Activated T-cell treated with anti-CD3 and anti-CD28 coated beads, Interleukin-2, amount 50 U/mL, for 72 hours (primary cell): Measurements from ENCODE around the gene ZBED1. TPM values are rescaled to one million over a fixed set of nuclear protein-coding genes. Genes with fewer than 3 reads are reported as not detected.
"Not testable (repeated sequence)": the region's sequence is repeated elsewhere in the genome, so short reads cannot be mapped to it uniquely, and the experiment has no call there.

ENCODE experiments used
- ATAC-seq, 2 donors: fragments of 150-1000 bp; cut with Tn5 transposase; replicated peaks in 1 of 2; 2 replicates each; pipeline ENCODE4 v1.10.0; 2021; ENCODE audit warnings: moderate library complexity in 2 of 2, mild to moderate bottlenecking in 1 of 2
- DNase-seq, 2 donors: peaks; one replicate each; pipeline ENCODE4 v3.0.0; 2021 to 2022; ENCODE audit warnings: mixed read lengths in 1 of 2
- H3K27ac Mint-ChIP-seq: one replicate; pipeline ENCODE4 v1.8.0; 2022; ENCODE audit warnings: mild to moderate bottlenecking, moderate library complexity, mixed read lengths
- H3K27me3 Mint-ChIP-seq: one replicate; pipeline ENCODE4 v1.8.0; 2022; ENCODE audit warnings: low read depth, mixed read lengths
- H3K36me3 Mint-ChIP-seq, 2 donors: one replicate each; pipeline ENCODE4 v1.8.0; 2022; ENCODE audit warnings: mixed read lengths in 2 of 2, mild to moderate bottlenecking in 1 of 2; ENCODE audit not compliant: insufficient read depth in 2 of 2
- H3K4me1 Mint-ChIP-seq: one replicate; pipeline ENCODE4 v1.8.0; 2022; ENCODE audit warnings: low read depth, mixed read lengths
- H3K4me3 Mint-ChIP-seq, 2 donors: one replicate each; pipeline ENCODE4 v1.8.0; 2022; ENCODE audit warnings: mild to moderate bottlenecking in 2 of 2, mixed read lengths in 2 of 2, moderate library complexity in 2 of 2
- H3K9me3 Mint-ChIP-seq, 2 donors: one replicate each; pipeline ENCODE4 v1.8.0; 2022; ENCODE audit warnings: mixed read lengths in 2 of 2
- total RNA-seq, 2 donors: library from RNA; stranded (reverse); gene quantifications; one replicate each; pipeline ENCODE4 v1.2.3, GENCODE V29; 2022

The ZBED1 gene
- total RNA-seq, 2 donors from 2014 or later: 24.5 to 28.5 TPM

DNA sequence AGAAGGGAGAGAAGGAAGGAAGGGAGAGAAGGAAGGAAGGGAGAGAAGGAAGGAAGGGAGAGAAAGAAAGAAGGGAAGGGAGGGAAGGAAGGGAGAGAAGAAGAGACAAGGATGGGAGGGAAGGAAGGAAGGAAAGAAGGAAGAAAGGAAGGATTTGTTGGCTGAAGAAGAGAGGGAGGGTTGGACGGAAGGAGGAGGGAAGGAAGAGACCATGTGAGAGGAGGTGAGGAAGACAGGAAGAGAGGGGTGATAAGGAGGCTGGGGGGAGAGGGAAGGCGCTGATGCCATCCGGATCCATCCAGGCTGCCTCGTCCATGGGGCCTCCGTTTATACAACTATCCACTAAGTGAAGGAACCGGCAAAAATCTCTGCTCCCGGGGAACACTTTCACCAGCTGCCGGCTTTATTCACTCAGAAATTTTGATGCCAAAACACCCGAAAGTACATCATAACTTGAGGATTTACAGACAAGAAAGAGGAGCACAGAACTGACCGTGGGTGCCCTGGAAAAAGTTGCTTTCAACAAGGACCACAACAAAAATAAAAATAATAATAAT, 14.9 kb downstream of the ZBED1 start:
- Mint-ChIP-seq H3K36me3 (peaks cover 2 to 7% of the 10 kb centered on the region in 2 donors), H3K27me3 (no peaks in the 10 kb centered on the region), H3K4me3 (no peak overlapping the region), H3K27ac (no peak overlapping the region), H3K9me3 (no peaks in the 10 kb centered on the region), H3K4me1 (no peaks in the 10 kb centered on the region)
- no peak for ATAC-seq
- no peak for DNase-seq

DNA sequence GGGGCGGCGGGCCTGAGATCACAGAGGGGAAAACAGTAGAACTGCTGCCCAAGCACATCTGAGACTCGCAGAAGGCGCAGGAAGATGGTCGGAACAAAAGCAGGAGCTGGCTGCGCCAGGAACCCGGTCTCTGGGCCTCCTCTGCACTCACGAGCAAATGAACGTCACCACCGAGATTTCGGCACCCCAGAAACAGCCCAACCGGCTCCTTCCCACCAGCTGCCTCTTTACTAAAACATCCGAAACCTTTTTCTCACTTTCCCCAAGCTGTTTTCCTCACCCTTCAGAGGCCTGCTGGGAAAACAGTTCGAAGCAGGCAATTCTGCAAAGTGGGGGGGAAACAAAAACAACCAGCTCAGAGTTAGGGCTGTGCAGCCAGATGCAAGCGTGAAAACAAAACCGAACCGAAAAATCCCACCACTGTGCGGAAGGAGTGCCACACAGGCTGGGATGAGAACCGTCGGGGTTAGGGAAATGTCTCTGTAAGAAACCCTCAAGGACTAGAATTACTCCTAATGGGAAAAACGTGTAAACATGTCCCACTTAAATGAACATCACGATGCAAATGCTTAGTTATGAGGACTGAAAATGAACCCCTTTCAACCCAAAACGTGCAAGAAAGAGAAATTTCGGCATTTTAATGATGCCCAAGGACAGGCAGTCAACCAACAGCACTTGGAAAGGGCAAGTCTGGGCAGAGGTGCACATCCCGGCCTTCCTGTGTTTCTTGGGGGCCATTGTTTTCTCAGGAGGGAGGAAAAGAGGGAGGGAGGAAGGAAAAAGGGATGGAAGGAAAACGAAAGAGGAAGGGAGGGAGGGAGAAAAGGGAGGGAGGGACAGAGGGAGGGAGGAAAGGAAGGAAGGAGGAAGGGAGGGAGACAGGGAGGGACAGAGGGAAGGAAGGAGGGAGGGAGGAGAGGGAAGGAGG, 15.8 kb downstream of the ZBED1 start:
- peaks cover 3% of the 10 kb centered on the region in 2 donors for H3K9me3 Mint-ChIP-seq
- peaks cover 3 to 8% of the 10 kb centered on the region in 2 donors for H3K36me3 Mint-ChIP-seq
- DNase-seq: no peak
- H3K27ac Mint-ChIP-seq: peak overlapping the region; percentile 33
- no peaks in the 10 kb centered on the region for H3K27me3 Mint-ChIP-seq
- ATAC-seq: no peak
- H3K4me3 Mint-ChIP-seq: no peak overlapping the region
- H3K4me1 Mint-ChIP-seq: no peaks in the 10 kb centered on the region

DNA sequence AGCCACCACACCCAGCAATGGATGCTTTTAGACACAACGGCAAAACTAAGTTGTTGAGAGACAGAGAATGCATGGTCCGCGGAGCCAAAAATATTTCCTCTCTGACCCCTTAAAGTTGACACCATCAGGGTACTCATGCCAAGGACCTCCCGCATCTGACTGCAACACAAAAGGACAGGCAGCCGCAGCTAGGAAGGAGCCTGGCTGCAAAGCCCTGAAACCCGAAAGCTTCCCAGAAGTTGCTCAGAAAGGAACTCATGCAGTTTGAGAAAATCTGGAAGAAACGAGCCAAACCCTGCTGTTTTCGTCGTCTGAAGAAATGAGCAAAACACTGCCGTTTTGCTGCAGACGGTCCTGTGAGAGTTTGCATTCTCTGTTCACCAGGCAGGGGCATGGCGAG, 16.5 kb downstream of the ZBED1 start:
- Mint-ChIP-seq H3K4me1 (no peaks in the 10 kb centered on the region), H3K9me3 (peaks cover 6 to 7% of the 10 kb centered on the region in 2 donors), H3K27ac (peak overlapping the region; percentile 33), H3K36me3 (peaks cover 7 to 12% of the 10 kb centered on the region in 2 donors), H3K4me3 (no peak overlapping the region), H3K27me3 (no peaks in the 10 kb centered on the region)
- ATAC-seq (no peak), DNase-seq (no peak)

DNA sequence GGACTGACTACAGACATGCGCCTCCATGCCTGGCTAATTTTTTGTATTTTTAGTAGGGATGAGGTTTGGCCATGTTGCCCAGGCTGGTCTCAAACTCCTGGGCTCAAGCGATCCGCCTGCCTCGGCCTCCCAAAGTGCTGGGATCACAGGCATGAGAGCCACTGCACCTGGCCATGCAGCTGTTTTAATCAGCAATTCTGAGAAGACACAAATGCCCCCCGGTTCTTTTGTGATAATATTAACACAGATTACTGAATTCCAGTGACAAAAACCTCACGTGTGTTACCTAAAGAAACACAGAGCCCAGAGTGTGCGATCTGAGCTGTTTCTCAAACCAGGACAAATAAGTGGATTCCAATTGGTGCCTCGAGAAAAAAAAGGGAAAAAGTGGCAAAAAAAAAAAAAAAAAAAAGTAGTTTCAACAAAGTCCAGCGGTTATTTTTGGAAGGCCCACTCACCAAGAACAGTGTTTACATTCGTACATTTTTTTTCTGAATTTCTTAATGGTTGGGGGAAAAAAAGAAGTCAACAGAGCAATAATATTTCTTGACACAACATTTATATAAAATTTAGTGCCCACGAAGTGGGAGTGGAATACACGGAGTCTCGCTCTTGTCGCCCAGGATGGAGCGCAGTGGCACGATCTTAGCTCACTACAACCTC, 17.2 kb downstream of the ZBED1 start:
- ATAC-seq (no peak), DNase-seq (no peak)
- H3K9me3 Mint-ChIP-seq: peaks cover 6 to 7% of the 10 kb centered on the region in 2 donors
- no peak overlapping the region for H3K27ac Mint-ChIP-seq
- no peaks in the 10 kb centered on the region for H3K4me1 Mint-ChIP-seq
- no peak overlapping the region for H3K4me3 Mint-ChIP-seq
- peaks cover 7 to 12% of the 10 kb centered on the region in 2 donors for H3K36me3 Mint-ChIP-seq
- no peaks in the 10 kb centered on the region for H3K27me3 Mint-ChIP-seq

DNA sequence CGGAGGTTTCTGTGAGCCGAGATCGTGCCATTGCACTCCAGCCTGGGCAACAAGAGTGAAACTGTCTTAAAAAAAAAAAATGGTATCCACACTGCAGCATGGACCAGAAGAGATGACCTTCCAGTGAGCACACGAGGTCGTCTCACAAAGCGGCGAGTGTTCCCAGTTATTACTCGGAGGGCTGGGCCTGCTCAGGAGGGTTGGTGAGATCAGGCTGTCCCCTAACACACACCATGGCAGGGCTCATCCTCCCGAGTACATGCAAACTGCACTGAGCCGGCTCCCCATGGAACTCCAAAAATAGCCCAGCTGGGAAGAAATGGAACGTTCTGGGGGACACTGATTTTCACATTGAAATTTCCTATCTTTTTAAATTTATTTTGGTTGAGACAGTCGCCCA, 19.2 kb downstream of the ZBED1 start:
- not testable (repeated sequence) for H3K27ac Mint-ChIP-seq

DNA sequence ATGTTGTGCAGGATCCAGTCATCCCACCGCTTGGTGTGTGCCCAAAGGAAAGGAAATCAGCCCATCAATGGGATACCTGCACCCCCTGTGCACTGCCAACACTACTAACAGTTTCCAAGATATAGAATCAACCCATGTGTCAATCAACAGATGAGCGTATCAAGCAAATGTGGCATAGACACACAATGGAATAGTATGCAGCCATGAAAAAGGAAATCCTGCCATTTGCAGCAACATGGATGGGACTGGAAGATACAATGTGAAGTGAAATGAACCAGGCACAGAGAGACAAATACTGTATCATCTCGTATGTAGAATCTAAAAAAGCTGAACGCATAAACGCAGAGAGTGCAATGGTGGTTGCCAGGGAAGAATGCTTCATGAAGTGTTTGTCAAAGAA, 20.8 kb downstream of the ZBED1 start:
- H3K9me3 Mint-ChIP-seq, H3K27ac Mint-ChIP-seq, H3K36me3 Mint-ChIP-seq, ATAC-seq, H3K27me3 Mint-ChIP-seq, H3K4me3 Mint-ChIP-seq, H3K4me1 Mint-ChIP-seq, DNase-seq: not testable (repeated sequence)

More for the DNA sequence above, 19.2 kb downstream of the ZBED1 start:
- not testable (repeated sequence) for ATAC-seq, H3K4me3 Mint-ChIP-seq, H3K9me3 Mint-ChIP-seq, DNase-seq, H3K36me3 Mint-ChIP-seq, H3K27me3 Mint-ChIP-seq, H3K4me1 Mint-ChIP-seq

DNA sequence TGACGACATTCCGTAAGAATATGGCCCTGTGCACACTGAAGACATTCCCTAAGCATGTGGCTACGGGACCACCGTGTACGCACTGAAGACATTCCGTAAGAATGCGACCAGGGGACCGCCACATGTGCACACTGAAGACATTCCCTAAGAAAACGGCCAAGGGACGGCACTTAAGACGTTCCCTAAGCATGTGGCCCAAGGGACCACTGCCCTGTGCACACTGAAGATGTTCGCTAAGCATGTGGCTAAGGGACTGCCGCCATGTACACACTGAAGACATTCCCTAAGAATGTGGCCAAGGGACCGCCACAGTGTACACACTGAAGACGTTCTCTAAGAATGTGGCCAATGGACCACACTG, 21.4 kb downstream of the ZBED1 start:
- ATAC-seq: no peak
- peaks cover 7% of the 10 kb centered on the region in 2 donors for H3K36me3 Mint-ChIP-seq
- H3K9me3 Mint-ChIP-seq: peaks cover 6 to 7% of the 10 kb centered on the region in 2 donors
- H3K4me3 Mint-ChIP-seq: no peak overlapping the region
- DNase-seq: no peak
- no peaks in the 10 kb centered on the region for H3K27me3 Mint-ChIP-seq
- H3K27ac Mint-ChIP-seq: no peak overlapping the region
- no peaks in the 10 kb centered on the region for H3K4me1 Mint-ChIP-seq

DNA sequence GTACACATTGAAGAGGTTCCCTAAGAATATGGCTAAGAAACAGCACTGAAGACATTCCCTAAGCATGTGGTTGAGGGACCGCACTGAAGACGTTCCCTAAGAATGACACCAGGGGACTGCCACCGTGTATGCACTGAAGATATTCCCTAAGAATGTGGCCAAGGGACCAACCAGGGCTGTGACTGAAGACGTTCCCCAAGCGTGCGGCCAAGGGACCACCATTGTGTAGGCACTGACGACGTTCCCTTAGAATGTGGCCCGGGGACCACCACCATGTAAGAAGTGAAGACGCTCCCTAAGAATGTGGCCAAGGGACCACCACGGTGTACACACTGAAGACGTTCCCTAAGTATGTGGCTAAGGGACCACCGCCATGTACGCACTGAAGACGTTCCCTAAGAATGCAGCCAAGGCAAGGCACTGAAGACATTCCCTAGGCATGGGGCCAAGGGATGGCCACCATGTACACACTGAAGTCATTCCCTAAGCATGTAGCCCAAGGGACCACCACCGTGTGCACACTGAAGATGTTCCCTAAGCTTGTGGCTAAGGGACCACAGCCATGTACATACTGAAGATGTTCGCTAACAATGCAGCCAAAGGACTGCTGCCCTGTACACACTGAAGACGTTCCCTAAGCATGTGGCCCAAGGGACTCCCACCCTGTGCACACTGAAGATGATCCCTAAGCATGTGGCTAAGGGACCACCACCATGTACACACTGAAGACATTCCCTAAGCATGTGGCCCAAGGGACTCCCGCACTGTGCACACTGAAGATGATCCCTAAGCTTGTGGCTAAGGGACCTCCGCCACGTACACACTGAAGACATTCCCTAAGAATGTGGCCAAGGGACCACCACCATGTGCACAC, 22.0 kb downstream of the ZBED1 start:
- no peaks in the 10 kb centered on the region for H3K27me3 Mint-ChIP-seq
- no peaks in the 10 kb centered on the region for H3K4me1 Mint-ChIP-seq
- H3K36me3 Mint-ChIP-seq: peaks cover 7% of the 10 kb centered on the region in 2 donors
- H3K27ac Mint-ChIP-seq: no peak overlapping the region
- H3K4me3 Mint-ChIP-seq: no peak overlapping the region
- no peak for ATAC-seq
- H3K9me3 Mint-ChIP-seq: peaks cover 6 to 7% of the 10 kb centered on the region in 2 donors
- no peak for DNase-seq

DNA sequence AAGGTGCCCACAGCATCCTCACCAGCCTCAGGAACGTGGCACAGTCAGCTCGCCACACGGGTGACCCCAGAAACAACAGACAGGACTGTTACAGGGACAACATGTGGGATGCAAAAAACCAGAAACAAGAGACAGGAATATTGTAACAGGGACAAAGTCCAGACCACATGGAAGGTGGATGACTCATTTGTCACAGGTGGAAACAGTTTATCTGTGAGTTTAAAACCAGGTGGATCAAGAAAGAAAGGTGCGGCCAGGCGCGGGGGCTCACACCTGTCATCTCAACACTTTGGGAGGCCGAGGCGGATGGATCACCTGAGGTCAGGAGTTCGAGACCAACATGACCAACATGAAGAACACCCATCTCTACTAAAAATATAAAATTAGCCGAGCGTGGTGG, 23.5 kb downstream of the ZBED1 start:
- not testable (repeated sequence) for H3K4me1 Mint-ChIP-seq, ATAC-seq, H3K4me3 Mint-ChIP-seq, H3K27me3 Mint-ChIP-seq, H3K9me3 Mint-ChIP-seq, DNase-seq, H3K36me3 Mint-ChIP-seq, H3K27ac Mint-ChIP-seq

DNA sequence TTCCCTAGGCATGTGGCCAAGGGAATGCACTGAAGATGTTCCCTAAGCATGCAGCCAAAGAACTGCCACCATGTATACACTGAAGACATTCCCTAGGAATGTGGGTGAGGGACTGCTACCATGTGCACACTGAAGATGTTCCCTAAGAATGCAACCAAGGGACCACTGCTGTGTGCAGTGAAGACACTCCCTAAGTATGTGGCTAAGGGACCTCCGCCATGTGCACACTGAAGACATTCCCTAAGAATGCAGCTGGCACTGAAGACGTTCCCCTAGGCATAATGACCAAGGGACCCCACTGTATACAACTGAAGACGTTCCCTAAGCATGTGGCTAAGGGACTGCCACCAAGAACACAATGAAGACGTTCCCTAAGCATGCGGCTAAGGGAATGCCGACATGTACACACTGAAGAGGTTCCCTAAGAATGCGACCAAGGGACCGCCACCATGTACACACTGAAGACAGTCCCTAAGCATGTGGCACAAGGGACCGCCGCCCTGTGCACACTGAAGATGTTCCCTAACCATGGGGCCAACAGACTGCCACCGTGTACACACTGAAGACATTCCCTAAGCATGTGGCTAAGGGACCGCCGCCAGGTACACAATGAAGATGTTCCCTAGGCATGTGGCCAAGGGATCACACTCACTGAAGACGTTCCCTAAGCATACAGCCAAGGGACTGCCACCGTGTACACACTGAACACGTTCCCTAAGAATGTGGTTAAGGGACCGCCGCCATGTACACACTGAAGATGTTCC, 25.6 kb downstream of the ZBED1 start:
- no peak overlapping the region for H3K4me3 Mint-ChIP-seq
- ATAC-seq (no peak), DNase-seq (no peak)
- no peaks in the 10 kb centered on the region for H3K4me1 Mint-ChIP-seq
- peaks cover 5 to 6% of the 10 kb centered on the region in 2 donors for H3K9me3 Mint-ChIP-seq
- no peaks in the 10 kb centered on the region for H3K27me3 Mint-ChIP-seq
- no peak overlapping the region for H3K27ac Mint-ChIP-seq
- H3K36me3 Mint-ChIP-seq: peaks cover 5 to 6% of the 10 kb centered on the region in 2 donors

DNA sequence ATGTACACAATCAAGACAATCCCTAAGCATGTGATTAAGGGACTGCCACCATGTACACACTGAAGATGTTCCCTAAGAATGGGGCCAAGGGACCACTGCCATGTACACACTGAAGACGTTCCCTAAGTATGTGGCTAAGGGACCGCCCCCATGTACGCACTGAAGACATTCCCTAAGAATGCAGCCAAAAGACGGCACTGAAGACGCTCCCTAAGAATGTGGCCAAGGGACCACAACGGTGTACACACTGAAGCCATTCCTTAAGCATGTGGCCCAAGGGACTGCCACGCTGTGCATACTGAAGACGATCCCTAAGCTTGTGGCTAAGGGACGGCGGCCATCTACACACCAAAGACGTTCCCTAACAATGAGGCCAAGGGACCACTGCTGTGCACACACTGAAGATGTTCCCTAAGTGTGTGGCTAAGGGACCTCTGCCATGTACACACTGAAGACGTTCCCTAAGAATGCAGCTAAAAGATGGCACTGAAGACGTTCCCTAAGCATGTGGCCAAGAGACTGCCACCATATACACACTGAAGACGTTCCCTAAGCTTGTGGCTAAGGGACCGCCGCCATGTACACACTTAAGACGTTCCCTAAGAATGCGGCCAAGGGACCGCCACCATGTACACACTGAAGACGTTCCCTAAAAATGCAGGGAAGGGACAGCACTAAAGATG, 26.4 kb downstream of the ZBED1 start:
- Mint-ChIP-seq H3K4me3 (no peak overlapping the region), H3K9me3 (peaks cover 0 to 6% of the 10 kb centered on the region in 2 donors), H3K27me3 (no peaks in the 10 kb centered on the region), H3K4me1 (no peaks in the 10 kb centered on the region), H3K36me3 (peaks cover 6% of the 10 kb centered on the region in 2 donors), H3K27ac (no peak overlapping the region)
- DNase-seq (no peak), ATAC-seq (no peak)

DNA sequence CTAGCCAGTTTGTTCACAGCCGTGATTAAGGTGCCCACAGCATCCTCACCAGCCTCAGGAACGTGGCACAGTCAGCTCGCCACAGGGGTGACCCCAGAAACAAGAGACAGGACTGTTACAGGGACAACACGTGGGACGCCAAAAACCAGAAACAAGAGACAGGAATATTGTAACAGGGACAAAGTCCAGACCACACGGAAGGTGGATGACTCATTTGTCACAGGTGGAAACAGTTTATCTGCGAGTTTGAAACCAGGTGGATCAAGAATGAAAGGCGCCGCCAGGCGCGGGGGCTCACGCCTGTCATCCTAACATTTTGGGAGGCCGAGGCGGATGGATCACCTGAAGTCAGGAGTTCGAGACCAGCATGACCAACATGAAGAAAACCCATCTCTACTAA, 27.7 kb downstream of the ZBED1 start:
- not testable (repeated sequence) for ATAC-seq, DNase-seq, H3K36me3 Mint-ChIP-seq, H3K9me3 Mint-ChIP-seq, H3K4me3 Mint-ChIP-seq, H3K27me3 Mint-ChIP-seq, H3K4me1 Mint-ChIP-seq, H3K27ac Mint-ChIP-seq
